Thyroid gland (tissue), 4 donors: ENCODE results near the gene SPAAR.

Source experiments
- CTCF ChIP-seq, 6 experiments: fragments of 200-600 bp in 3 of 6; fragments of 450-650 bp in 3 of 6; sonication (generic) in 3 of 6; IDR thresholded peaks; one replicate each; pipeline ENCODE4 v1.5.1; 2016 to 2019; ENCODE audit warnings: antibody characterized with exemption in 6 of 6, mild to moderate bottlenecking in 2 of 6, inconsistent platforms in 1 of 6, moderate library complexity in 1 of 6
- POLR2A ChIP-seq, 2 donors: fragments of 450-650 bp; IDR thresholded peaks; one replicate each; pipeline ENCODE4 v1.6.1; 2017; ENCODE audit warnings: antibody characterized with exemption in 2 of 2, mild to moderate bottlenecking in 2 of 2, moderate library complexity in 1 of 2

DNA sequence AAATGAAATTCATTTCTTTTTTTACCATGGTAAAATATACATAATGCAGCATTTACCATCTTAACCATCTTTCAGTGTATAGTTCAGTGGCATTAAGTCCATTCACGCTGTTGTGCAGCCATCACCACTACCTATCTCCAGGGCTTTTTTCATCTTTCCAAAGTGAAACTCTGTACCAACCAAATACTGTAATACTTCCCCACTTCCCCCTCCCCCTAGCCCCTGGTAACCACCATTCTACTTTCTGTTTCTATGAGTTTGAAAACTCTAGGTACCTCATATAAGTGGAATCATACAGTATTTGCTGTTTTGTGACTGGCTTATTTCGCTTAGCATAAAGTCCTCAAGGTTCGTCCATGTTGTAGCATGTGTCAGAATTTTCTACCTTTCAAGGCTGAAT, 23.4 kb downstream of the SPAAR start:
- TF ChIP-seq POLR2A (IDR thresholded peaks at IDR 0.05) (no peak), CTCF (IDR thresholded peaks at IDR 0.05) (no peak)
